Left lobe of liver (tissue), 2 donors: ENCODE measurements around the gene RPS27L. TPM values are rescaled to one million over a fixed set of nuclear protein-coding genes. Genes with fewer than 3 reads are reported as not detected.
"Not testable (repeated sequence)": the region's sequence is repeated elsewhere in the genome, so short reads cannot be mapped to it uniquely, and the experiment has no call there.

Experiments
- ATAC-seq: fragments of 200-7000 bp; cut with Tn5 transposase; one replicate; pipeline ENCODE4 v1.9.1; 2020; ENCODE audit warnings: mild to moderate bottlenecking, moderate library complexity
- DNase-seq: peaks from one replicate; pipeline ENCODE4 v3.0.0-alpha.2; 2020; ENCODE audit warnings: low spot score
- total RNA-seq: library from RNA; stranded (reverse); gene quantifications from one replicate; pipeline ENCODE4 v1.2.1, GENCODE V29; 2021
- donor health status: DM: no; HTN: no; CAD: no; lungs with moderate emphysema.
- donor health status: DM: no; HTN: yes; CAD: no.

Gene RPS27L
- total RNA-seq, 1 donor from 2014 or later = 54.6 TPM

DNA sequence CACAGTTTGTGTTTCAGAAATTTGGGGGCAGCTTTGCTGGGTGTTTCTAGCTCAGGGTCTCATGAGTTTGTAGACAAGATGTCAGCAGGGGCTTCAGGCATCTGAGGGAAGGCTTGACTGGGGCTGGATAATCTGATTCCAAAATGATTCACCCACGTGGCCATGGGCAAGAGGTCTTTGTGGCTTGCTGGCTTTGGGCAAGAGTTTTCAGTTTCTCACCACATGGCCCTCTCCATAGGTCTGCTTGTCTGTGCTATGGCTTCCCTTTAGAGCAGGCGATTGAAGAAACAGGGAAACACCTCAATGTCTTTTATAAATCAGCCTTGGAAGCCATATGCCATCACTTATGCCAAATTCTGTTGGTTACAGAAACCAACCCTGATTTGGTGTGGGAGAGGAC, 11.9 kb downstream of the RPS27L start:
- ATAC-seq (no peak), DNase-seq (no peak)

DNA sequence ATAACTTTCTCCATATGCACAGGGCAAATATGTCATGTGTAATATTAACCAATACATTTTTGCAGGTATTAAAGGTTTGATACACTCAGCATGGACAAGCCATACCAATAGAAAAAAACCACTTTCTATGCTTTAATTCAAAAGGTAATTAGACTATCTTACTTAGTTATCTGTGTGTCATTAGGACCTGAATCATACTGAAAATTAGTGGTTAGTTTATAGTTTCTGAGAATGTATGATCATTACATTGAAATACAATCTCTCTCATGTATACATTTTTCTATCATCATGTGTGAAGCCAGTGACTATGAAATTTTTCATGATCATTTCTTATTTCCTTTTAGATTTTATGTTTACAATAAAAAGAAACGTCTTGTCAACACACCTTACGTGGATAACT, 16.3 kb downstream of the RPS27L start:
- DNase-seq (no peak), ATAC-seq (no peak)

DNA sequence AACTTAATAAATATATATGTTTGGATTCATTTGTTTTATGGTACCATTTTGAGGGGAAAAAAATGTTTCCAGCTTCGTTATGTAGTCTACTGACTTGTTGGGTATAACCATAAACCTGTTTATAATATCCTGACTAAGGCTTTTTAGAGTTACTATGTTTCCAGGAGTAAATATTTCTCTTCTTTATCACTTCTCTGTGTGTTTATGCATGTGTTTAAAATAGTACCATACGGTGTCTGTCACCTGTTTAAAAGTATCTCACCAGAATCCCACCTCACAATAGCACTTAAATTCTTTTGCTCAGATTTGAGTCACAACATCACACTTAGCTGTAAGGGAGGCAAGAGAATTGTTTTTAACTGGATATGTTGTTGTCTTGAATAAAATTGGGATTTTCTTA, 20.5 kb downstream of the RPS27L start:
- no peak for ATAC-seq
- no peak for DNase-seq

DNA sequence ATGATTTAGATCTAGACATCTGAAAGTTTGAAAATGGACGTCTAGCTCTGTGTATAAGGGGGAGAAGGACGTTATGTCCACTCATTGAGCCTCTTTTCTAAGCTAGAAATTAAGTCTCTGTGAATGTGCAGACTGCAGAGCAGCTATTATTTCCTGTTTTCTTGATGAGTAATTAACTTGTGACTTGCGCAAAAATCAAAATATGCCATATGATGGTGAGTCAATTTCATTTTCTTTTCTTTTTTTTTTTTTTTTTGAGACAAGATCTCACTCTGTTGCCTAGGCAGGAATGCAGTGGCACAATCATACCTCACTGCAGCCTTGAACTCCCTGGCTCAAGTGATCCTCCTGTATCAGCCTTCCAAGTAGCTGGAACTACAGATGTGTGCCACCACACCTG, 21.5 kb downstream of the RPS27L start:
- DNase-seq = no peak
- peak; percentile 27 for ATAC-seq

DNA sequence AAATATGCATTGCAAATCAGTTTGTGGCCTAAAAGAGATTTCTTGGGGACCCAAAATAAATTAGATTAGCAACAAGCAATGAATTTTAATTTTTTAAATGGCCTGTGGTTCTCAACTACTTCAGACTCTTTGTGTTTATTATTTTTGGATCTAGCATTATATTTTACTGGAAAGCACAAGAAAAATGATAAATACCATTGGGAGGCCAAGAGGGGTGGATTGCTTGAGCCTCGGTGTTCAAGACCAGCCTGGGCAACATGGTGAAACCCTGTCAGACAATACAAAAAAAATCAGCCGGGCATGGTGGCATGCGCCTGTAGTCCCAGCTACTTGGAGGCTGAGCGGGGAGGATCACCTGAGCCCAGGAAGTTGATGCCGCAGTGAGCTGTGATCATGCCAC, 22.0 kb downstream of the RPS27L start:
- ATAC-seq (no peak), DNase-seq (no peak)

DNA sequence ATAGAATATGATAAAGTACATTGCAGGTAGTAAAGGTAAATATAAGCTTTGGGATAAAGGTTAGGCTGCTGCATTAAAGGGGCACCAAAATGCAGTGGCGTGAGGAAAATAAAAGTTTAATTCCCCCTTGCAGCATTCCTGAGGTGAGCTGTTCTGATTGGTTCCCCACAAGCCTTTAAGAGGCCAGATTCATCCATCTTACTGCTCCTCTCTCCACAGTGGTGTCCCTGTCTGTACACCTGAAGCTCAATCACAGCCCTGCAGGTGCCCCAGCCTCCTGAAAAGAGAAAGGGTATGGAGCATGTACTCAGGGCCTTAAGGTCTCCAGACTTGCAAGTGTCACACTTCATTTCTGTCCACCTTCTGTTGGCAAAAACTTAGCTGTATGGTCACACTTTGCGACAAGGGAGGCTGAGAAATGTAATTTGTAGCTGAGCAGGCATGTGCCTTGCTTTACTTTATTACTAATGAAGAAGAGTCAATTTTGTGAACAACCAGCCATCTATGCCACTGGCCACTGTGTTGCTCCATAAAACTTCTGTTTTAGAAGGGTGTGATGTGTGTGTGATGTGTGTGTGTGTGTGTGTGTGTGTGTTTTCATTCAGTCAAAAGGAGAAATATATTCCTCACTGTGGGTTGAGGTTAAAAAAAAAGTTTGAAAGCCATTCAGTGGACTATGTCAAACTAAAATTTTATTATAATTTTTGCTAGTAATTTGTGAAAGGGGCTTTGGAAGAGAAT, 22.9 kb downstream of the RPS27L start:
- DNase-seq (no peak), ATAC-seq (no peak)

DNA sequence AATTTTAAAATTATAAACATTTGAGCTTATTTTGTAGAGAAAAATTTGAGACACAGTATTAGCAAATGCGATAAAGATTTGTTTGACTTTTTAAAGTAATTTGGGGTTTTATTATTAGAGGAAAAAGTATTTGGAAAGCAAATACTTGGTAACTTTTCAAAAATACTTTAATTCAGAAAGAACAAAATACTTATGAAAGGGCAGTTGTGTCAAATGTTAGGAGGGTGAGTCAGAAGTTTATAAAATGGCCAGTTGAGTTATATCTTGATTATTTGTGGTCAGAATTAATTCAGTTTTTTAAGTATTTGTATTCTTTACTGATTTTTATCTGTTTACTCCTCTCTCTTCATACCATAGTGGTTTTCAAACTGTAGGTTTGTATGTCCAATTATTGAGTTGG, 23.5 kb downstream of the RPS27L start:
- ATAC-seq = no peak

DNA sequence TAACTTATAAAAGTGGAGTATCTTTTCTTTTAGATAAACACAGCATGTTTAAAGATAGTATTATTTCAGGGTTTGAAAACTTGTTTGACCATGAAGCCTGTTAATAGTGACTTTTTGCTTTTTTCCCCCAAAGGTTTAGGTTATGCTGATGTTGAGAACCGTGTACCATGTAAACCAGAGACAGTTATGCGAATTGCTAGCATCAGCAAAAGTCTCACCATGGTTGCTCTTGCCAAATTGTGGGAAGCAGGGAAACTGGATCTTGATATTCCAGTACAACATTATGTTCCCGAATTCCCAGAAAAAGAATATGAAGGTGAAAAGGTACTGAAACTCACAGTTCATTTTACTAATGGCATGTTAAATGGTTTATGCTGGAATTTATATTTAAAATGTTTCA, 30.6 kb downstream of the RPS27L start:
- ATAC-seq = no peak
- no peak for DNase-seq

More for the DNA sequence above, 23.5 kb downstream of the RPS27L start:
- DNase-seq = no peak

DNA sequence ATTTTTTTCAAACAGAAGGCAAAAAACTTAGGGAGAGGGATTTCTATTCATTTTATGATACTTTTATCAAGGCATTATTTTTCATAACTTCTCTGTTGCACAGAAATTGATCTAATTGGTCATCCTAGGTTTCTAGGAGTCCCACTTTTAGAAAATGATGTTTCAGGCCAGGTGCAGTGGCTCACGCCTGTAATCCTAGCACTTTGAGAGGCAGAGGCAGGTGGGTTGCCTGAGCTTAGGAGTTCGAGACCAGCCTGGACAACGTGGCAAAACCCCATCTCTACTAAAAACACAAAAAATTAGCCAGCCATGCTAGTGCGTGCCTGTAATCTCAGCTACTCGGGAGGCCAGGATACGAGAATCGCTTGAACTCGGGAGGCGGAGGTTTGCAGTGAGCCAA, 32.8 kb downstream of the RPS27L start:
- DNase-seq (no peak), ATAC-seq (no peak)

DNA sequence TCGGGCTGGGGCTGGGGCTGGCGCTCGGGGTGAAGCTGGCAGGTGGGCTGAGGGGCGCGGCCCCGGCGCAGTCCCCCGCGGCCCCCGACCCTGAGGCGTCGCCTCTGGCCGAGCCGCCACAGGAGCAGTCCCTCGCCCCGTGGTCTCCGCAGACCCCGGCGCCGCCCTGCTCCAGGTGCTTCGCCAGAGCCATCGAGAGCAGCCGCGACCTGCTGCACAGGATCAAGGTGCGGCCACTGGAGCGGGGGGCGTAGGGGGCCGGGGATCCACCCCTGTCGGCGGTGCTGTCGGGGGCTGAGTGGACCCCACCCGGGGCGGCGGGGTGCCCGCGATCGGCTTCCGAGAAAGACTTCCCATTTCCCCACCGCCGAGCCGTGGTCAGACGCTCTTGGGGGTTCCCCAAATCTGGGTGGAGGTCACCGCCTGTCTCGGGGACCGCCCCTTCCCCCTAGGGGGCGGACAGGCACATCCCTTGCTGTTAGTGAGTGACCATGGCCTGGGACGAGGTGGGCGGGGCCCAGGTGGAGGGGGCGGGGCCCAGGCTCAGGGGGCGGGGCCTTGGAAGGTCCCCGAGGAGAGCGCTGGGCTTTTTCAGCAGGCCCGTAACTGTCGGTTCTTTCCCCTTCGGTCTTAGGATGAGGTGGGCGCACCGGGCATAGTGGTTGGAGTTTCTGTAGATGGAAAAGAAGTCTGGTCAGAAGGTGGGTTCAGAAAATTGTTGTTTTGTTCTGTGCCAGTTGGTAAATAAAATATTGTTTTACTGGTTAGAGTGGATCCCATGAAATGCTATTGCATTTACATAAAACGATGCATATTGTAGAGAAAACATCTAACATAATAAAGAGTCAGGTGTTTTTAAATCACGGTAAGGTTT, 35.0 kb downstream of the RPS27L start:
- DNase-seq (peak; percentile 92), ATAC-seq (peak; percentile 96)

DNA sequence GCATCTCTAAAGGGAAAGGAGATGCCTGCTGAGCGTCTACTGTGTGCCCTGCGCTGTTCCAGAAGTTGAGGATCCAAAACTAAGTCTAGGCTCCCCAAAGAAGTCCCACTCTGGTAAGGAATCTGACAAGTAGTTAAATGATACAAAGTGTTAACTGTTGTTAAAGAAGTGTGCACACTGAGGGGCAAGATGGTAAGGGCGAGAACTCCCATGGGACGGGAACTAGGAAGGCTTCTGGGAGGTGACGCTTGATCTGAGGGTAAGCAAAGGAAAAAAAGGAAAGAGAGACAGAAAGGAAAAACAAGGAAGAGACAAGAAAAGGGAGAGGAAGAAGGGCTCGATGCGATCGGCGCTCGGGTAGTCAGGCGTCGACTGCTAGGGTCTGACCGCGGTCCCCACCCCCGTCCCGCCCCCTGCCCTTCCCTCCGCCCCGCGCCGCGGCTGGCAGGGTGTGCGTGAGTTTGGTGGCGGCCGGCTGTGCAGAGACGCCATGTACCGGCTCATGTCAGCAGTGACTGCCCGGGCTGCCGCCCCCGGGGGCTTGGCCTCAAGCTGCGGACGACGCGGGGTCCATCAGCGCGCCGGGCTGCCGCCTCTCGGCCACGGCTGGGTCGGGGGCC, 35.8 kb downstream of the RPS27L start, which contains the start of gene LACTB:
TSS of gene LACTB (plus strand) at position 480 of the 620 bp plus-strand sequence. CDS start at position 491, 11 bp downstream.
- ATAC-seq (peak; percentile 93), DNase-seq (peak; percentile 90)

DNA sequence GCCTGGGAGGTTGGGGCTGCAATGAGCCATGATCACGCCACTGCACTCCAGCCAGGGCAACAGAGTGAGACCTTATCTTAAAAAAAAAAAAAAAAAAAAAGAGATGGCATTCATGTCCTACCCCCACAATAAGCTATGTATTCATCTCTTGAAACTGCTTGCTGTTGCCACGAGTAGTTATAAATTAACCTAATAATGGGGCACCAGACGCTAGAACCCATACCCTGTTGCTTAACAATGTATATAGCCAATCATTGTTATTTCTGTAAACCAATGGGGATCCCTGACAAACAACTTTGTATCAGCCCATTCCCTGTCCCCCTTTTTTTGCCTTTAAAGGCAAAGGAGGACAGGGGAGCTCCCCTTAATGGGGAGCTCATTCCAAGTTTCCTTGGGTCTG, 38.4 kb downstream of the RPS27L start:
- DNase-seq = no peak
- ATAC-seq = no peak

DNA sequence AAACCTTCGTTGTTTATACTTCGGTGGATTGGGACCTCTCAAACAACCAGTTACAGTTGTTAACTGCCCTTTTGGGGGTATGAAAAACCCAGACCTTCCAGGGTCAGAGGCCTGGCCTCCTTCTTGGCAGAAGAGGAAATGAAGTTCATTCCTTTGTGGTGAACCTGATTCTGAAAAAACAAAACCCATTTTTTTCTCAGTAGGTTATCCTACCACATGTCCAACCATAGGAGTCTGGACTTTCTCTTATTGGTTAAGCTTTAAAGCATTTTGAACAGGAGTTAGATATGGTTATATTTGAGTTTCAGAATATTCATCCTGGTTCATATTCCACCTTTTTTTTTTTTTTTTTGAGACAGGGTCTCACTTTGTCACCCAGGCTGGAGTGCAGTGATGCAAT, 42.8 kb downstream of the RPS27L start:
- no peak for ATAC-seq
- DNase-seq = no peak

DNA sequence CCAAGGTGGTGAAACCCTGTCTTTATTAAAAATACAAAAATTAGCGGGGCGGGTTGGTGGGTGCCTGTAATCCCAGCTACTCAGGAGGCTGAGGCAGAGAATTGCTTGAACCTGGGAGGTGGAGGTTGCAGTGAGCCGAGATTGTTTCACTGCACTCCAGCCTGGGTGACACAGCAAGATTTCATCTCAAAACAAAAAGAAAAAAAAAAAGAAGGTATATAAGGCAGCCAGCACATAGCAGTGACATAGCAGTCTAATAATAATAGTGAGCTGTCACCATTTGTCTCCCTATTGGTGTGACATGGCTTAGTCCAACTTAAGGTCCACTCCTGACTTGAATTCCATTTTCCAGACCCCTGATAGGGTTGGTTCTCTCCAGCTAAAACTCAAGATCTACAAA, 44.4 kb downstream of the RPS27L start:
- DNase-seq = no peak
- no peak for ATAC-seq

DNA sequence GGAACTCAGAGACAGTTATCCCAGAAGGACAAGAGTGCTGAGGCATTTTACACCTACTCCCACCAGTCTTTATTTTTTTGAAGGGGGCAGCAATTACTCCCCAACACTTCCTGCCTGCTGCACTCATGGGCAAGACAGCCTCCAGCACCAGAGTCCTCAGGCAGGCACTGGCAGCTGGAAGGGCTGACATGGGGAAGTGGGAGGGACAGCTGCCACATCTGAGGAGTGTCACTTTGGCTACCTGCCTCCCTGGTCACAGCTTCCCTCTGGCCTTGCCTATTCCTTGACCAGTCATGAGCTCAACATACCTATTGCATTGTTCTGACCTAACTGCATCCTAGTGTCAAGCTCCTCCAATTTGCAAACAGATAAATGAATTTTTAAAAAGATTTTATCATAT, 45.8 kb downstream of the RPS27L start:
- no peak for DNase-seq
- ATAC-seq = no peak

DNA sequence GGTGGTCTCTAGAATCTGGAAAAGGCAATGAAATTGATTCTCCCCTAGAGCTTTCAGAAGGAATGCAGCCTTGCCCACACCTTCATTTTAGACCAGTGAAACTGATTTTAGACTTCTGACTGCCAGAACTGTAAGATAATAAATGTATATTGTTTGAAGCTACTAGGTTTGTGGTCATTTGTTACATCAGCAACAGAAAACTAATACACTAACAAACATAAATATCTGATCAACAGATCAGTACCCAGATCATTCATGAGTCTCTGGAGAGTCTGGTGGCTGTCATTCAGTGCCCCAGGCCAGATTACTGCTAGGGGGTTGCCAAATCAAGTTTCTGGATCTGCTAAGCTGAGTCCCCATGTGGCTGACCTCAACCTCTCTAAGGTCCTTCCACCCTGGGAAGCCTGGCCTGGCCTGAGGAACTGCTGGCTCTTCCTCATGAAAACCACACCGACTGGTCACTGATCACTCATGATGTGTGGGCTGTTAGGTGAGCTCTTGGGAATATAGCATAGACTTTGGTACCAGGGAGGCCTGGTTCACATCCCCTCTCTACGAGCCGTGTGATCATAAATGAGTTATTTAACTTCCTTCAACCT, 46.8 kb downstream of the RPS27L start:
- ATAC-seq (no peak), DNase-seq (no peak)

DNA sequence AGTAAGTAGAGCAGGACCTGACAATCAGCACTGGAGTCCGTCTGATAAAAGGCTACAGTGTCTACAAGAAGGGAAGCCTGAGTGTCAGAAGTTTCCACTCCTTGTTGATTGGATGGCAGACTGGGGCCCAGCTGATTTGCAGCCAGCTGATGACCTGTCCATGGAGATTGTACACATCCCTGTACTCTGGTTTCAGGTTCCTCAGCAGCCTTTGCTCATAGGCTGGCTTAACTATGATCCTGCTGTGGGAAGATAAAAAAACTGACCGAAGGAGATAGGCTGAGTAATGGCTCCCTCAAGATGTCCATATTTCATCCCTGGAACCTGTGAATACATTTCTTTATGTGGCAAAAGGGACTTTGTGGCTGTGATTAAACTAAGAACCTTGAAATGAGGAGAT, 47.4 kb downstream of the RPS27L start:
- ATAC-seq = no peak

DNA sequence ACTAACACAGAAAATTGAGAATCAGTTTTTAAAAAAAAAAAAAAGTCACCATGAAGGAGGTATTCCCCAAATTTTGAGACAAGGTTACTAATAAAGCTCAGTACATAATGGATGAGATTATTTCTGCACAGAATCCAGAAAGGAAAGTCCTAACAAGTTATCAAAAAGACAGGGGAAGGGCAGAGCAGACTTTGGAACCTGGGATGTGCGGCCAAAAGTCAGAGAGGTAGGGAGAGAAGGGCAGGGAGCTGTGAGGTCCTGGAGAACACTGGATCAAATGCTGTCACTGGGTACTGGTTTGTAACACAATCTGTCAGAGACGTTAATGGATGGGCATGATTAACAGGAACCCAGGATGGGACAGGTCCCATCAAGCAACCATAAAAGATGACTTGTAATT, 47.8 kb downstream of the RPS27L start:
- peak; percentile 80 for ATAC-seq
- peak; percentile 68 for DNase-seq

More for the DNA sequence above, 47.4 kb downstream of the RPS27L start:
- no peak for DNase-seq

DNA sequence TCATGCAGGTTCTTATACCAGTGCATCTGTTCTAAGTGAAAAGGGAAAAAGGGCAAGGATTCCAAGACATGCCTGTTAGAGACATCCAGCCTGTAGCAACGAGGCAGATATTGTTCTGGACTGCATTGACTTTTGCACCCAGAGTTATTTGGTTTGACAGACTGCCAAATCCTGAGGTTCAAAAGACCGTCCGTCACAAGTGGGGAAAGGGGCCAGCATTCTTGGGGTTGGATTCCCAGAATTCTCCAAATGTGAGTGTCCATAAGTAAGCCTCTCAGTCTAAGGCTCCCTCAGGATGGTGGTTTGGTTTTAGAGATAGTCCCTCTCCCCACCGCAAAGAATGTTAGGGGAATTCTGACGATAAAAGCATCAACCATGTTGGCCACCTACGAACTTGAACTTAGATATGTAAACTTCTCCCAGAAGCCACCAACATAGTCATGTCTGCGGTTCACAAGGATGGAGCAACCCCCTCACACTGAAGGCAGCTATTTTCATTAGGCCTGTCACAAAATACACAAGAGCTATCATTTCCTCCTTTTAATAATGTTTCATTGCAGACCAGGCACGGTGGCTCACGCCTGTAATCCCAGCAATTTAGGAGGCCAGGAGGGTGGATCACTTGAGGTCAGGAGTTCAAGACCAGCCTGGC, 49.3 kb downstream of the RPS27L start:
- DNase-seq (peak; percentile 79), ATAC-seq (peak; percentile 81)

DNA sequence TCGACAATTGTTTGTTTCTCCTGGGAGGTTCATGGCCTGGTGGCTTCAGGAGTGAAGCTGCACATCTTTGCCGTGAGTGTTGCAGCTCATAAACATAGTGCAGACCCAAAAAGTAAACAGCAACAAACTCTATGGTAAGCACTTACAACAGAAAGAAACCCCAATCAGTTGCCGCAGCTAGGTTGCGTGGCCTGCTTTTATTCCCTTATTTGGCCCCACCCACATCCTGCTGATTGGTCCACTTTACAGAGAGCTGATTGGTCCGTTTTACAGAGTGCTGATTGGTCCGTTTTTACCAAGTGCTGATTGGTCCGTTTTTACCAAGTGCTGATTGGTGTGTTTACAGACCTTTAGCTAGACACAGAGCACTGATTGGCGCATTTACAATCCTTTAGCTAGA, 51.9 kb downstream of the RPS27L start:
- not testable (repeated sequence) for ATAC-seq, DNase-seq

DNA sequence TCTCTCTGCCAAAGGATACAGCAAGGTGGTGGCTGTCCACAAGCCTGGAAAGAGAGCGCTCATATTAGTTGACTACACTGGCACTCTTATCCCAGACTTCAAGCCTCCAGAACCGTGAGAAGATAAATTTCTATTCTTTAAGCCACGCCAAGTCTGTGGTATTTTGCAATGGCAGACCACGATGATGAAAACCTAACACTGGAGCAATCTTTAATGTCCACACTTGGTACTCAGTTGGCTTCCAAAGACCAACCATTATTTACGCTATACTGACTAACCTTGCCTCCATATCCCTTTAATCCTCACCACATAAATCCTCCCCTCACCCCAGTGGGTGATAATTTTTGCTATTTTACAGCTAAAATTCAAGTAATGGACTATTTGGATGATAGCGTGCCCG, 52.5 kb downstream of the RPS27L start:
- ATAC-seq (no peak), DNase-seq (no peak)
